Measurements from ENCODE around the gene IFIT1. TPM values are rescaled to one million over a fixed set of nuclear protein-coding genes. Genes with fewer than 3 reads are reported as not detected.

The IFIT1 gene
- total RNA-seq, 4 donors from 2014 or later: 10.6 to 15.4 (median 11.9) TPM

GRCh38 chr10:89377705-89378637 lies 14.5 kb upstream of the IFIT1 start, which contains the start of gene IFIT1B:
Gene IFIT1B (plus strand): TSS chr10:89378056. CDS start chr10:89378136, 80 bp downstream.
- Histone ChIP-seq H3K4me3 (no peak within 1 kb of the TSS), H3K27ac (replicated peaks in 1 of 4) (no peak within 1 kb of the TSS), H3K9me3 (no peaks in the 10 kb centered on the region), H3K4me1 (peaks cover 21 to 22% (median 22%) of the 10 kb centered on the region in 4 donors), H3K27me3 (no peaks in the 10 kb centered on the region), H3K36me3 (no peaks in the 10 kb centered on the region)
- intact Hi-C loops (cut with DNase I): no loop called here
- 82% methylated on average over 5 of the region's 5 CpGs for WGBS
- DNase-seq (ENCODE audit: extremely low spot score): peak; percentile 29
- TF ChIP-seq POLR2A (IDR thresholded peaks at IDR 0.05; ENCODE audit: low read depth): no peak
- TF ChIP-seq CTCF (IDR thresholded peaks at IDR 0.05): no peak
- no peak for TF ChIP-seq POLR2AphosphoS5 (IDR thresholded peaks at IDR 0.05)
- TF ChIP-seq EP300 (IDR thresholded peaks at IDR 0.05): no peak

- no peak overlapping the region for H3K27ac ChIP-seq (replicated peaks in 1 of 4)
- TF ChIP-seq EP300 (IDR thresholded peaks at IDR 0.05) (no peak), CTCF (IDR thresholded peaks at IDR 0.05) (no peak), POLR2AphosphoS5 (IDR thresholded peaks at IDR 0.05) (no peak), POLR2A (IDR thresholded peaks at IDR 0.05; ENCODE audit: low read depth) (no peak)
These were observed 13.3 kb upstream of the IFIT1 start for GRCh38 chr10:89379103-89379502.

DNA sequence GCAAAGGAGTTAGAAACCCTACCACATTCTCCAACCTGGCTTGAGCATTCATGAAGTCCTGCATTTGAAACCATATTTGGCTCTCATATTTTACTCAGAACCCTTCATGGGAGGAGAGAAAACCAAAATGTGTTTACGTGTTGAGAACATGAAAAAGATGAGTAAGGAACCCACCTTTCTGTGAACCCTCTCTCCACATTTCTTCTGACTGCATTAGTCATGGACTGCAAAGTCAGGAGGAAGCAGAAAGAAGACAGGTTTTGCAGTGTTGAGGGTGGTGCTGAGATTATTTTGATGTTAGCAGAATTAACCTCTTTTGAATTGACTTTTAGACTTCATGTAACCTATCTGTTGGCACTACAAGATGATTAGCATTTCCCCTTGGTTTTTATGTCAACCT lies 9.7 kb upstream of the IFIT1 start:
- DNase-seq (ENCODE audit: extremely low spot score): peak; percentile 10
- Histone ChIP-seq H3K36me3 (no peaks in the 10 kb centered on the region), H3K27ac (replicated peaks in 1 of 4) (no peak overlapping the region), H3K27me3 (no peaks in the 10 kb centered on the region), H3K4me3 (no peak overlapping the region), H3K4me1 (peaks cover 0 to under 1% (median 0%) of the 10 kb centered on the region in 4 donors), H3K9me3 (no peaks in the 10 kb centered on the region)
- WGBS: 100% methylated on average over 1 of the region's 1 CpG
- no peak for TF ChIP-seq POLR2A (IDR thresholded peaks at IDR 0.05; ENCODE audit: low read depth)
- TF ChIP-seq POLR2AphosphoS5 (IDR thresholded peaks at IDR 0.05): no peak
- TF ChIP-seq EP300 (IDR thresholded peaks at IDR 0.05): no peak
- no peak for TF ChIP-seq CTCF (IDR thresholded peaks at IDR 0.05)
- intact Hi-C loops (cut with DNase I): no loop called here

More at GRCh38 chr10:89379103-89379502, 13.3 kb upstream of the IFIT1 start:
- H3K4me1 ChIP-seq: peaks cover 11 to 14% (median 11%) of the 10 kb centered on the region in 4 donors
- no peak for DNase-seq (ENCODE audit: extremely low spot score)
- intact Hi-C loops (cut with DNase I): no loop called here
- no peaks in the 10 kb centered on the region for H3K27me3 ChIP-seq
- no peak overlapping the region for H3K4me3 ChIP-seq
- no peaks in the 10 kb centered on the region for H3K36me3 ChIP-seq
- H3K9me3 ChIP-seq: no peaks in the 10 kb centered on the region

DNA sequence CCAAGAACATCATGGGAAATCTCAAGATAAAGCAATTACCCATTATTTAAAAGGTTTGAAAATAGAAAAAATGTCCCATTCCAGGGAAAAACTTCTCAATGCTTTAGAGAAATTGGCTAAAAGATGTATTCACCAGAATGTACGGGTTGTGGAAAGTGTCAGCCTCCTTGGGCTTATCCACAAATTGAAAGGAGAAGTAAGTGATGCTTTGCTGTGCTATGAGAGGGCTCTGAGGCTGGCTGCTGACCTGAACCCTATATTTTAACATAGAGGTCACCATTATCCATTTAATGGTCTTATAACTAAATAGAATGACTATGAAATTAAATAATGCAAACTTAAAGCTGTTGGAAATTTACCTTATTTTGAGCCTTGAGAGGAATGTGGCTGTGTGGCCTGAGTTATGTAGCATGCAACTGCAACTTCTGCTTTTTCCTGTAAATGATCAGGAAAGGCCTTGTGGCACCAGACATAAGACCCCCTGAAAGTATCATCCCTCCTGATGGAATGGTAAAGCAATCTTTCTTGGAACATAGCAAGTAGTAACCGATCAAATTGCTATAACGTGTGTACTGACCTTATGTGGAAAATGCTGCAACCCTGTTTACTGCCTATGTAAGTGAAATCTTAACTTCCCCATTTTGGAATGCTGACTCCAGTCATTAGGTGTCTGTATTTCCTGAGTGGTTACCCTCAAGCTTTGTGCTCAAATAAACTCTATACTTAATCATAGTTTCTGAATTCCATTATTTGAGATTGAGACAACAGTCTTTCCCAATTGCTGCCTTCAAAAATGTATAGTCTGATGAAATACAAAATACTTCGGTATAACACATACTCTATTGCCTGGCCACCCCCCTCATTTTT lies 7.7 kb upstream of the IFIT1 start:
- intact Hi-C loops (cut with DNase I): no loop called here
- no peak for TF ChIP-seq POLR2AphosphoS5 (IDR thresholded peaks at IDR 0.05)
- H3K9me3 ChIP-seq: no peaks in the 10 kb centered on the region
- no peaks in the 10 kb centered on the region for H3K36me3 ChIP-seq
- H3K4me3 ChIP-seq: no peak overlapping the region
- 72% methylated on average over 4 of the region's 4 CpGs for WGBS
- H3K27me3 ChIP-seq: no peaks in the 10 kb centered on the region
- H3K27ac ChIP-seq (replicated peaks in 1 of 4): no peak overlapping the region
- peaks cover 0 to 17% (median 14%) of the 10 kb centered on the region in 4 donors for H3K4me1 ChIP-seq
- peak; percentile 50 for DNase-seq (ENCODE audit: extremely low spot score)

GRCh38 chr10:89388806-89389205 lies 3.6 kb upstream of the IFIT1 start:
- Histone ChIP-seq H3K27ac (replicated peaks in 1 of 4) (peak overlapping the region in 2 of 4 donors; percentile 3 to 33), H3K27me3 (no peaks in the 10 kb centered on the region), H3K4me3 (no peak overlapping the region), H3K36me3 (no peaks in the 10 kb centered on the region), H3K9me3 (no peaks in the 10 kb centered on the region), H3K4me1 (peaks cover 16 to 52% (median 49%) of the 10 kb centered on the region in 4 donors)
- TF ChIP-seq POLR2AphosphoS5 (IDR thresholded peaks at IDR 0.05) (no peak), POLR2A (IDR thresholded peaks at IDR 0.05; ENCODE audit: low read depth) (no peak), EP300 (IDR thresholded peaks at IDR 0.05) (no peak)
- 41% methylated on average over 2 of the region's 2 CpGs for WGBS
- intact Hi-C loops (cut with DNase I): no loop called here
- peak; percentile 31 for DNase-seq (ENCODE audit: extremely low spot score)
